ENCODE data around the gene ENTPD3.

- TF ChIP-seq CTCF (conservative IDR thresholded peaks at IDR 0.05; ENCODE audit: low read length) = no peak
- TF ChIP-seq EZH2phosphoT487 (IDR thresholded peaks at IDR 0.05; ENCODE audit: borderline replicate concordance, low read depth, low read length) = no peak
Measured at GRCh38 chr3:40407611-40408010, 20.6 kb downstream of the ENTPD3 start.

Measured in OCI-LY7 (cell line).